Stimulated activated CD8-positive, alpha-beta memory T cell treated with anti-CD3 and anti-CD28 coated beads, Interleukin-7, amount 100 ng/mL, for 48 hours (primary cell): ENCODE results near the gene MXD4.

Experiments used
- DNase-seq, 2 donors: peaks; one replicate each; pipeline ENCODE4 v3.0.0-alpha.2; 2020; ENCODE audit warnings: low read depth in 1 of 2; ENCODE audit errors: extremely low read depth in 1 of 2

Gene MXD4

DNA sequence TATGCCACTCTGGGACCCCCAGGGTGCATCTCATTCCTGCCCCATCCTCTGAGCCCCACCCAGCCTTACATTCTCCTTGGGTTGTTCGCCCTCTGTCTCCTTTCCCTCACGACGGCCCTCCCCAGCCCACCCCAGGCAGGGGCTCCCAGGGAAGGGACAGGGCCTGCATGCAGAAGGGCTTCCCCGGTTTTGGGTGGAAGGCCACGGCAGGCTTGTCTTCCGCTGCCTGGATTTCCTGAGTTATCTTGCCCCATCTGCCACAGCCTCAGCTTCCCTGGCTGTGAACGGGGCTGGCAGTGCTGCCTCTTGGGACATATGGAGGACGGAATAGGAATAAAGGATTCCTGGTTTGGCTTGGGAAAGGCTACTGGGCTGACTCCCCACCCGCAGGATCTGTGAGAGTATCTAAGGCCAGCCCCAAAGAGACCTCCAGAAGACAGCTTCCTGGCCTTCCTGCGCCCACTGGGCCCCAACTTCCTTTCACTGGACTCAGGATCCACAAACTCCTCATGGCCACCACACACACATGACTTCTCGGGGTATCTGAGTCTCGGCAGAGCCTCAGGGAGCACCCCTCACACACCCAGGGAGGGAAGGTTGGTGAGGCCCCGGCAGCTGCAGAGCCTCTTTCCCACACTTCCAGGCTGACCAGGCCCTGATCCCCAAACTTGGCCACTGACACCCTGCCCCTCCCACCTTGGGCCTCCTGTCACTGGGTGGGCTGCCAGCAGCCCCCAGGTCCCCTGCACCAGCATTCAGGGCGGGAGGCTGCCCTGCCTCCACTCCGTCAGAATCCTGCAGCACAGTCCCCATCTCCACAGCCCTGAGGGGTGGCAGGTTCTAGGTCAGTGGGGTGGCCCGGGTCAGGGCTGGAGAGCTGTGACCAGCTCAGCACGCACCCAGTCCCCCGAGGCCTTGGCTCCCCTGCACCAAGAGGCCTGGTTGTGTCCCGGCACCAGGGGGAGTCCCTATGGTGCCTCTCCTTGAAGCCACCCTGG is 3.5 kb upstream of the MXD4 start:
- DNase-seq, result no peak

DNA sequence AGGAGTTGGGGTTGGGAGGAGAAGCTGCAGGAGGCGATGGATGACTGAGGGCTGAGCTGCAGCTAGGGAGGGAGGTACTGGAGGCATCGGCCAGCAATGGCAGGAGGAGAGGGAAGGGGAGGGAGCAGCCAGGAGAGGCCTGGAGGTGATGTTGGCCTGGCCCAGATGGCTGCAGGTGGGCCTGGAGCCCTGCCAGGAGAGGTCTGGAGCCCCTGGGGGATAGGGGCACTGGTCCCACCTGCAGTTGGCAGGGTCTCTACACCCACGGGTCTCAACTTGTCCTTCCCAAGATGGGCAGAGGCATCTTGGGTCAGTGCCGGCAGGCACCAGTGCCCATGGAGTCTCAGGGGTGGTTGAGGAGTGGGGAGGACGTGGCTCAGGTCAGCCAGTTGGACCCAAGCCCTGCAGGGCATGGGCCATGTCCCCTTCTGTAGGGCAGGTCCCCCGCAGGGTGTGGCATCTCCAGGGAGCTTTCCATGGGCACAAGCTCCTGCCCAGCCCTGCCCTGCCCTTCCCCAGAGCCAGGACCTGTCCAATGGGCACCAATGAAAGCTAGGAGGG is 2.7 kb upstream of the MXD4 start:
- DNase-seq, result no peak

DNA sequence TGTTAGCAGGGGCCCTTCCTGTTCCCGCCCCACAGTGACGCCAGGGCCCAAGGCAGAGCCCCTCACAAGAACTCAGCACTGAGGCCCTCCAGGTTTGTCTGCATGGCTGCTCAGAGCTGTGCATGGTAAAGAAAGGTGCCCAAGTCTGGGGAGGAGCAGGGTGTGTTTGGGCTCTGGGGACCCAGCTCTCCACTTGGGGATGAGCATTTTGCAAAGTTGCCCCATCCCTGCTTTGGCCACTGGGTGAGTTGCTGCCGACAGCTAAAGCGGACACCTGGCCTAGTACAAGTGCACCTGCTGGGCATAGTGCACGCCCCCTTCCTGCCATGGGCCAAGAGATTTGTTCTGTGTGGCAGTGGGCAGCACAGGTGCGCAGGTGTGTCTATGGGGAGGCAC is 2.0 kb upstream of the MXD4 start:
- no peak for DNase-seq

DNA sequence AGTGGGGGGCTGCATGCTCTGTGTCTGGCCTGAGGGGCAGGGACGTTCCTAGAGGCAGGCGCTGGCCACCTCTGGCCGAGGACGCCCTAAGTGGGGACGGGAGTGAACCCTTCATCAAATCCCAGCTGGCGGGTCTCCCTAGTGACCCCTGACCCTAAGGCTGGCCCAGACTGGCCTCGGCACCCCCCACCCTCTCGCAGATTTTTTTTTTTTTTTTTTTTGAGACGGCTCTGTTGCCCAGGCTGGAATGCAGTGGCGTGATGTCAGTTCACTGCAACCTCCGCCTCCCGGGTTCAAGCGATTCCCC is 988 bp upstream of the MXD4 start:
- DNase-seq, result no peak

DNA sequence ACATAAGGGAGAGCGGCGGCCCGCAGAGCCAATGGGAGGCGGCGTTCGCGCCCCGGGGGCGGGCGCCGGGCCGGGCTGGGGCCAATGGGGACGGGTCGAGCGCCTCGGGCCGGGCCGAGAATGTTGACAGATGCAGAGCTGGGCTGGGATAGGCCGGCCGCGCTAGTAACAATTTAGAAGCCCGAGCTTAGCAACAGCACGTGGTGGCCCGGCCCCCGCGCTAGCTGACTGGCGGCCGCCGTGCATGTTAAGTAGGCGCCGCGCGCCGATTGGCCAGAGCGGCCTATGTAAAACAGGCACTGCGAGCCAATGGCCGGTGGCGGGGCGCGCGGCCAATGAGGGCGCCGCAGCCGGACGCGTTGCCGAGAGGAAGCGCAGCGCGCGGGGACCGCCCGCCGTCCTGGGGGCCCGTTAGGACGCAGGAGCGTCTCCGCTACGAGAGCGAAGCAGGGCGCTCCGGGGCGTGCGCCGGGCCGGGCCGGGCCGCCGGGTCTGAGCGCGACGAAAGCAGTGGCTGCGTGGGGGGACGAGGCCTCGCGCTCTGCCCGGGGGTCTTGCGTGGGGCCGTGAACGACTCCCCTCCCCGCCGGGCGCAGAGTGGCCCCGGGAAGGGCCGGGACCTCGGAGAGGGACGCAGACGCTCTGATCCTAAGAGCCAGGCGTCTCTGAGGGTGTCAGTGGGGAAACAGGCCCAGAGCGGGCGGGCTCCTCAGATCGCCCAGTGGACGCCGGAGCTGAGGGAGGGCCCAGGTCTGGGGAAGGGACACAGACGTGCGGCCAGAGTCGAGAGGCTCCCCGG is 435 bp upstream of the MXD4 start:
- peak; percentile 97 for DNase-seq

DNA sequence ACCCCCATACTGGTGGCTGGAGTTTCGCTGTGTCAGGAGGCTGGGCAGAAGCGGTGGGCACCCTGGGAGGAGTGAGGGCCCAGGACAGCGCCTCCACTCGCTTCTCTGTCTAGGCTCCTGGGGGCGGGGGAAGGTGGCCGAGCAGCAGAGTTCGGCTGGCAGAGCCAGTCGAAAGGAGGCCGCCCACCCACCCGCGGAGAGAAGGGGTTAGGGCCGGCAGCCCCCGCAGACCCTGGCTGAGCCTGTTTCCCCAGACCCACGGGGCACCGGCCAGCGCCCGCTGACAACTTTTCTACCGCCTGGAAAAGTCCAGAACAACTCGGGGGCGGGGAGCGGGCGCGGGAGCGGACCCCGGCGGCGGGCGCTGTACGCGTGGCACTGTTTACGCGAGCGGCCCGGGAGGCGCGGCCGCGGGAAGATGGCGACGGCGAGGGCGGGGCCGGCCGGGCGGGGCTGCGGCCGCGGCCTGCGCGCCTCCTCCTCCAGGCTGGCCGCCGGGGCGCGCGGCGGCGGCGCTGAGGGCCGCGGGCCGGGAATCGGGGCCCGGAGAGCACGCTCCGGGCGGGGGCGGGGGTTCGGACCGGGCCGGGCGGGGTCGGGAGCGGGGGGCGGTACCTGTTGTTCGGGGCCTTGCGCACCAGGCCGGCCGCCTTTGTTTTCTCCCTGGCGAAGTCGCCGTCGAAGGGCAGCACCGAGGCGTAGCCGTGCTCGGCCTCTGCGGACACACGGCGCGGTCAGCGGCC is 628 bp downstream of the MXD4 start:
- peak; percentile 16 to 30 for DNase-seq

DNA sequence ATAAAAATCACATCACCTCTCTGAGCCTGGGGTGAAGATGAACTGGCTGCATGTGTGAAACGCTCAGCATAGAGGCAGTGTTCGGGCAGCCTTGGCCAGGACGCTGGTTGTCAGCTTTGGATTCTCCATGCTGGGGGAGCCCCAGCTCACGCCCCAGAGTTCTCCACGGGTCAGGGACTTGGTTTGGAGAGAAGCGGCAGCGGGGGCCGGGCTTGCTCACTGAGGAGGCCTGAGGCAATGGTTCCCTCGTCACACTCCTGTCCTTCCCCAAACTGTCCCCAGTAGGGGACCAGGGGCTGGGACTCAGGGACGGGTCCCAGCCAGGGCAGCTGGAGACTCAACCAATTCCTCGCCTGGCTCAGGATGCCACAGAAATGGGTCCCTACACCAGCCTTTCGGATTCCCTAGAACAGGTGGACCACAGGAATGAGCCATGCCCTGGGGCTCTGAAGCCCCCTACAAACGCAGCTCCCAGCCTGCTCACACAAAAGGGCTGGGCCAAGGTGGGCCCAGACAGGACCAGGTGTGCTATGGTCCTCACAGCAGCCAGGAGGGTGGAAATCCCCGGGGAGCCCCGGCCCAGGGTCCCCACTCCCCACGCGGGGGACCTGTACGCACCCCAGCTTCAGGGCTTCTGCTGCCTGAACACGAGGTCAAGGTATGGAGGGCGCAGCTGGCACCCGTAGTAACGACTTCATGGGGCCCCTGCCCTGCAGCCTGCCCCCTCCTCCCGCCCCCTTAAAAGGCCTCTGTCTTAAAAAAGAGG is 1.4 kb downstream of the MXD4 start:
- no peak for DNase-seq

DNA sequence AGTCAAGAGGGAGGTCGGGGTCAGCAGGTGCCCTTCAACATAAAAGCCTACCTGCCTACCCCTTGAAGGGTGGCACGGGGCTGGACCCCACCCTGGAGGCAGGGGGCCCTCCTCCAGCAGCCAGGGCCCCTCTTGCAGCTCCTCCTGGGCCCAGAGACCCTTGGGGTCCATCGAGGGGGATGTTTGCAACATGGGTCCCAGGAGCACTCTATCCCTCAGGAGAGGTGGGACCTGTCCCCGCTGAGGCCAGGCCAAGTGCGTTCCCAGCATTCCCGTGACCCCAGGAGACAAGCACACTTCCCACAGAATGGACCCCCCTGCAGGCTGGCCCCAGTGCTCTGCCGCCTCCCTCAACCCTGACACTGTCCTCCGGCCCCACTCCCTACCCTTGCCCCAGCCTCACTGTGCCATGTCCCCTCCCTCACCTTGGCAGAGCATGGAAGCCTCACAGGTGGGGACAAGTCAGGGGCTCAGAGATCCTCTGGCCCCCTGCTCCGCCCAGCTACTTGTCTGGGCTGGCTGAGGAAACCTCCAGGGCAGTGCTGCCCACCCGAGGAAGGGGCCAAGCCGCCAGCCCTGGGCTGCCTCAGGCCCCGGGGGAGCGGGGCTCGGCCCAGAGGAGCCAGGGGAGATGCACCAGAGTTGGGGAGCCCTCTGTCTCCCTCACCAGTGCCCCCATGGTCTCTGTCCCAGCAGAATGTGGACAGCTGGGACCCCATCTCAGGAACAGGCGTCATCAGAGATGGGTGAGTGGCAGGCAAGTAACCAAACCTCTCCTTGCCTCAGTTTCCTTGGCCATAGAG is 2.2 kb downstream of the MXD4 start:
- DNase-seq, result no peak

DNA sequence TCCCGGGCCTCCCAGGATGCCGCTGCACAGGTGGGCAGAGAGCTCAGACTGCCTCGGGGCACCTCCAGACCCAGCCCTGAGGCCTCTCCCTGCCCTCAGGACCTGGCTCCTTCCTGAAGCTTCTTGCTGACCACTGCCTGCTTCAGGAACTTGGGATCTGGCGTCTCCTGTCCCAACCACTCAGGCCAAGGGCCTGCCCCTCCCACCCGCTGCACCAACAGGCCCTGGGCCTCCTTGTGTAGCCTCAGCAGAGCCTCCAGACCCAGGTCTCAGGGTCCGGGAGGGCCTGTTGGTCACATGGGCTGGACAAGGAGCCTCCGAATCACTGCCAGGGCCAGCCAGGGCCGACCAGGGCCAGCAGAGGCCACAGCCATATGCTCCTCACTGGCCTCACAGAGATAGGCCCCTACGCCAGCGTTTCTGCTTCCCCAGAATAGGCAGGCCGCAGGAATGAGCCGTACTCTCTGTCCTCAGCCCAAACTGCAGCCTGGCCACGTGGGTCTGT is 2.8 kb downstream of the MXD4 start:
- DNase-seq, result no peak

DNA sequence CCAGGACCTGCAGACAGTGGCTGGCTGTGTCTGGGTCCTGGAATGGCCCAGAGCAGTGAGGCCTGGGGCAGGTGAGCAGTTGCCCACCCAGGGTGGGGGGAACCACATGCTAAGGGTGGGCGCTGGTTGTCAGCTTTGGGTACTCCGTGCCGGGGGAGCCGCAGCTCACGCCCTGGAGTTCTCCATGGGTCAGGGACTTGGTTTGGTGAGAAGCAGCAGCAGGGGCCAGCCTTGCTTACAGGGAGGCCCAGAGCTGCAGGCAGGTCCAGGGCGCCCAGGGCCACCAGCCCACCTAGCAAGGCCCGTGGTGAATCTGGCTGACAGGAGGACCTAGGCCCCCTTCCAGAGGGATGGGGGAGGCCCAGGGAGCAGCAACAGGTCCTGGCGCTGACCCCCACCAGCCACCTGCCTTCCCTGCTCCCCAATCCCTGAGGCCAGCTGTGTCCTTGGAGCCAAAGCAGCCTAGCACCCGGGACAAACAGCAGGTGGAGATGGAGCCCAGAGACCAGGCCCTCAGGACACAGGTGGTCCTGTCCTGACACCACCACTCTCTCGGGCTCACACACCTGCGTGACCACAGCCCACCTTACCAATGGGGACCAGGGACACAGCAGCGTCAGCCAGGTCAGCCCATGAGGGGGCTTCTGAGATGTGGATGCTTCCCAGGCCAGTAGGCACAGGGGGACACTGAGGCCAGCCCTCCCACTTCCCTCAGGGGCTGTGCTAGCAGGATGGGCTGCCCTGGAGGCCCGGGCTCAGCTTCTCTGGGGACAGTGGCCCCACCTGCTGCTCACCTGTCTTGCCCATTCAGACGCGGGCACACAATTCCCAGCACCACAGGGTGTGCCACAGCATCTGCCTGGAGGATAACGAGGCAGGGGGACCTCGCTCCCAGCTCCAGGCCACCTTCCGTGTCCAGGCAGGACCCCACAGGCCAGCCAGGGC is 3.5 kb downstream of the MXD4 start:
- no peak for DNase-seq

DNA sequence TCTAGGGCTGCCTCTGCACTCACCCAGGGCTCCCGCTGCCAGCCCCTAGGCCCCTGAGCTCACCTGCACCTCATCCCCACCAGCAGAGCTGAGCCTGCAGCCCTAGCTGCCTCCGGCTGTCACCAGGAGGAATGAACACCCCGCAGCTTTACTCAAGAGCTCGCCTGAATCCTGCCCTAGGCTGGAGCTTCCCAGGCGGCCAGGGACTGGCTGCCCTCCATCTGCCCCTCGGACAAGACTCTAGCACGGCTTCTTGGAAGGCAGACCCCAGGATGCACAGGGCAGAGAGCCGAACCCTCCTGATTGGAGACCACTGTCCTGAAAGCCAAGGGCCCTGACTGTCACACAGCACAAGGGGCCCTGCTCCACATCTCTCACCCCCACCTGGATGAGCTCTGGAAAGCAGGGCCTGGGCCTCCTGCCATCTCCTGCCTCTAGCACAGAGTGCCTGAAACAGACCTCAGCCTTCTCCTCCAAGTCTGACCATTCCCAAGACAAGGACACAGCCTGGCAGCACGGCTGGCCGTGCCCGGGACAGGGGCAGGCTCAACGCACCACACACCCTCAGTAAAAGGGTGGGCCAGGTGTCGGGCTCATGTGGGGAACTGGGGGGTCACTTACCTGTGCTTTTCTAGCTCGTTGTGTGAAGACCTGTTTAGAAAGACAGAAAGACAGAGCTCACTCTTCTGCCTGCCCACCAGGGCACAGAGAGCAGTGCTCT is 4.4 kb downstream of the MXD4 start:
- DNase-seq, result no peak

DNA sequence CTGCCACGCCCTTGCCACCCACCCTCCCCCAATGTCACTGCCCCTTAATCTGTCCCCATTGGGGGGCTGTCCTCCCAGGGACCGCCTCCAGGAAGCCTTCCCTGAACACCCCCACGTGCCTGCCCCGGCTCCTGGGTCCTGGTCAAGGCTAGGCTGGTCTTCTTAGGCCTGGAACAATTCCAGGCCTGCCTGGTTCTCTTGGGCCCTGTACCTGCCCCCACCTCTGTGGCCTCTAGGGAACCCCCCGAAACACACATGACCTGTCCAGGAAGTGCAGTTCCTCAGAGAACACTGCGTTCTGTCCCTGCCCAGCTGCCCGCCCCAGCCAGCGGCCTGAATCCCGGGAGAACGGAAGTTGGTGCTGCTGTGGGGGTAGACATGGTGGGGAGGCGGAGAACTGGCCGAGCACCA is 5.1 kb downstream of the MXD4 start:
- no peak for DNase-seq

DNA sequence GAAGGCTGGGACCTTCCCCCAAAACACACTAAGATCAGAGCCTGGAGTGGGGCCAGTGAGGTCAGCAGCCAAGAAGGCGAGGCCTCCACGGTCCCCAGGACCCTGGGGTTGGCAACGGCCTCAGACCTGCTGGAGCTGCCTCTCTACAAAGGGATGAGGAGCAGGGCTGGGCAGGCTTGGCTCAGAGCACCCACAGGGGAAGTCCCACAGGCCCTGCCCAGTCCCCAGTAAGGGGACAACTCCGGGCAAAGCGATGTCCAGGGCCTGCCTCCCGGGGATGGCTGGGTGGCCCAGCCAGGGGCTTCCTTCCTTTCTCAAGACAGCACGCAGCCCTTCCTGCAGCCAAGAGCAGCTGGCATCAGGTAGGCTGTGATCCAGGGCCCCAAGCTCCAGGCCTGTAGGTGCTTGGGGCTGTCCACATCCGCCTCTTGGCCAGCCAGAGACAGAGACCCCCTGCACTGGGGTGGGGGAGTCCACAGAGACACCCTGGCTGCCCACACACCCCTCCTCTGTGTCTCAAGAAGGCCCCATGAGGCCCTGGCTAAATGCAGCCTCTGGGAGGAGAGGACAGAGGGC is 5.7 kb downstream of the MXD4 start:
- no peak for DNase-seq

DNA sequence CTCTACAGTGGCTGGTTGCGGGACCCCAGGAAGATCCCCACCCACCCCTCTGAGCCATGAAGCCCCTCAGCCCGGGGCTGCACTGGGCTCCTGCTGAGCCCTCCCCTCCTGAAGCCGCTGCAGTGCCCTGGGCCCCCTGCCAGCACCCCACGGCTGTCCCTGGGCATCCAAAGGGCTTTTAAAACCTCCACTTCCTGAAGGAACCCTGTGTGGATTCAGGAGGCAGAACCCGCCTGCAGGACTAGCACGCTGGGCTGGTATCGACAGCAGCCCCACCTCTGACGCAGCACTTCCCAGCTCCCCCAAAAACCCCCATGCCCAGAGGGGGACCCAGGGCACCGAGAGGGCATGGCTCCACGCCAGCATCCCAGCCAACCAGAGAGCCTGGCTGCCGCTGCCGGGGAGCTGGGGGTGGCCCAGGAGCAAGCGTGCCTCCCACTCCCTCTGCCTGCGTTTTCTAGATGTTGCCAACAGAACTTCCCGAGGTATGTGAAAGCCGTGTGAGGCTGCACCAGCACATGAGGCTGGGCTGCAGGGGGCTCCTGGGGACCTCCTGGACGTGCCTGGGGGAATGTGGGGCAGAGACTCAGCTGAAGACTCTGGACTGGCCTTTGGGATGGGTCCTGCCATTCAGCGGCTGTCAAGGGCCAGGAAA is 6.3 kb downstream of the MXD4 start:
- DNase-seq, result no peak

DNA sequence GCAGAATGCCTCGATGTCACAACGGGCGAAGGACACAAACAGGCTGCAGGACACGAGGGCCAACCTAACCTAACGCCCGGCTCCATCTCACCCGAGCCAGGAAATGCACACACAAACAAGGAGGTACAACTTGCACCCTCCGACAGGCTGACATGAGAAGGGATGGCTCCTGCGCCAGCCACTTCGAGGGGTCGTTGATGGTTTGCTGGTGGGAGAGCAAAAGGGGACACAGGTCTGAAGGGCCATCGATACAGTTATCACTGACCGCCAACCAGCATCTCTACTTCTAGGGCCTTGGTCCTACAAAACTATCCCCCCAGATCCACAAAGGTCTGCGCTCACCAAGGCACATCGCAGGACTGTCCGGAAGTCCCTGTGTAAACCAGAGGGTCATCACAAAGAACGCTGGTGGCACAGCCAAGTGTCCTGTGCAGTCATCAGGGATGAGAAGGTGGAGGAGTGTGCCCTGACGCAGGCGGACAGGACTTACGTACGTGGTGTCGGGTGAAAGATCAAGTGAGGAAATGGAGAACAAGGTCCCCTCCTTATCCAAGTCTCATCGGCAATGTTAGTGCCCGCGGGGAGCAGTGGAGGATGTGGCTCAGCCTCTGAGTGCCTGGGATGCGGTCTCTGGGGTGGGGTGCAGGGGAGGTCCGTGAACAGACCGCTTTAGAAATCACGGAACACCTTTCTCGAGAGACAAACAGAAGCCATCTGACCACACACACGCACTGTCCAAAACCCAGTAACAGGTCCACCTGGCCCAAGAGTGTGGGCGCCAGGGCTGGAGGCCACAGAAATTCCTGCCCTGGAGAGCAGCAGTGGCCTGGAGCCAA is 7.0 kb downstream of the MXD4 start:
- DNase-seq, result no peak
